A549 (cell line): ENCODE data around the gene COPS8. TPM values are rescaled to one million over a fixed set of nuclear protein-coding genes. Genes with fewer than 3 reads are reported as not detected.

Experiments
- ATAC-seq, 2 experiments: fragments of 200-7000 bp in 1 of 2; fragments of >200 bp in 1 of 2; cut with Nextera tagmentation in 1 of 2; cut with Tn5 transposase in 1 of 2; 3 replicates each; pipeline versions ENCODE4 v1.8.0 to v1.9.1; 2018 to 2020; ENCODE audit warnings: mild to moderate bottlenecking in 1 of 2, moderate library complexity in 1 of 2
- CTCF ChIA-PET: fragments of 300-600 bp; sonication (Branson Sonifier 250); formaldehyde crosslinking; extraction: SDS; loops from one replicate; lab custom pipeline; 2021; ENCODE audit warnings: antibody characterized with exemption, inconsistent platforms; lab: Yijun Ruan, JAX
- POLR2A ChIA-PET: fragments of 350-600 bp; formaldehyde crosslinking; extraction: SDS; loops from one replicate; lab custom pipeline; 2021; ENCODE audit warnings: antibody characterized with exemption, inconsistent platforms; lab: Yijun Ruan, JAX
- DNase-seq, 2 experiments: peaks; one replicate each; pipeline versions ENCODE4 v3.0.0 to v3.0.0-alpha.2; 2011 to 2016; ENCODE audit warnings: low read depth in 1 of 2, low spot score in 1 of 2
- FAIRE-seq: peaks from 2 replicates; lab custom pipeline; 2011; peaks lifted over from hg19 to GRCh38; lab: Jason Lieb, UNC
- H3K27ac ChIP-seq, 2 experiments: fragments of >200 bp; sonication (Bioruptor Twin); formaldehyde crosslinking; 3 replicates each; pipeline ENCODE4 v1.5.1; 2016 to 2017
- H3K4me1 ChIP-seq: fragments of >200 bp; sonication (Bioruptor Twin); formaldehyde crosslinking; 3 replicates; pipeline ENCODE4 v1.6.1; 2016
- H3K4me2 ChIP-seq: fragments of >200 bp; sonication (Bioruptor Twin); formaldehyde crosslinking; 3 replicates; pipeline ENCODE4 v1.6.1; 2016
- H3K4me3 ChIP-seq: fragments of >200 bp; sonication (Bioruptor Twin); formaldehyde crosslinking; 3 replicates; pipeline ENCODE4 v1.5.1; 2016
- H3K9me3 ChIP-seq: fragments of >200 bp; sonication (Bioruptor Twin); formaldehyde crosslinking; 3 replicates; pipeline ENCODE4 v1.6.1; 2016
- CBX2 ChIP-seq: fragments of 200-600 bp; sonication (generic); IDR thresholded peaks from 2 replicates; pipeline ENCODE4 v1.6.1; 2016; ENCODE audit warnings: low read depth, mild to moderate bottlenecking, borderline replicate concordance
- CHD4 ChIP-seq: fragments of 200-600 bp; sonication (generic); IDR thresholded peaks from 2 replicates; pipeline ENCODE4 v1.6.1; 2016; ENCODE audit warnings: antibody characterized with exemption, mild to moderate bottlenecking, borderline replicate concordance
- FOSL2 ChIP-seq, 2 experiments: fragments of 450-650 bp in 1 of 2; fragments of >200 bp in 1 of 2; sonication (Bioruptor Twin) in 1 of 2; formaldehyde crosslinking; IDR thresholded peaks; 2 replicates each; pipeline versions ENCODE4 v1.5.0 to v1.6.1; 2016 to 2020; ENCODE audit warnings: mild to moderate bottlenecking in 1 of 2, moderate library complexity in 1 of 2
- GATA3 ChIP-seq: IDR thresholded peaks from 2 replicates; pipeline ENCODE4 v1.6.1; 2012; ENCODE audit warnings: borderline replicate concordance
- HOXA7 ChIP-seq: fragments of 250-450 bp; sonication (Bioruptor Pico); IDR thresholded peaks from 2 replicates; pipeline ENCODE4 v1.5.0; 2020; ENCODE audit warnings: mild to moderate bottlenecking, moderate library complexity
- HOXB13 ChIP-seq: fragments of 250-450 bp; sonication (Bioruptor Pico); IDR thresholded peaks from 2 replicates; pipeline ENCODE4 v1.5.0; 2020; ENCODE audit warnings: low read depth, mild to moderate bottlenecking, moderate library complexity
- KDM1A ChIP-seq: fragments of 200-600 bp; sonication (generic); IDR thresholded peaks from 2 replicates; pipeline ENCODE4 v1.6.1; 2016; ENCODE audit warnings: low read depth, mild to moderate bottlenecking
- KDM5A ChIP-seq: fragments of 200-600 bp; sonication (generic); IDR thresholded peaks from 2 replicates; pipeline ENCODE4 v1.6.1; 2016; ENCODE audit warnings: antibody characterized with exemption, mild to moderate bottlenecking
- MAZ ChIP-seq: fragments of 150-350 bp; IDR thresholded peaks from 2 replicates; pipeline ENCODE4 v1.6.1; 2014; ENCODE audit warnings: antibody characterized with exemption, low read depth, low read length, borderline replicate concordance
- POLR2AphosphoS2 ChIP-seq: conservative IDR thresholded peaks from 2 replicates; pipeline ENCODE4 v1.6.1; 2012; ENCODE audit warnings: low read length, improper control_type of control experiment, inconsistent platforms
- RARB ChIP-seq: fragments of 250-450 bp; sonication (Bioruptor Pico); IDR thresholded peaks from 2 replicates; pipeline ENCODE4 v1.8.0; 2021; ENCODE audit warnings: mild to moderate bottlenecking, moderate library complexity
- RCOR1 ChIP-seq: fragments of 150-350 bp; IDR thresholded peaks from 2 replicates; pipeline ENCODE4 v1.6.1; 2014; ENCODE audit warnings: antibody characterized with exemption, low read length, low read depth
- TP53 ChIP-seq: fragments of 250-450 bp; sonication (Bioruptor Pico); IDR thresholded peaks from 2 replicates; pipeline ENCODE4 v1.5.0; 2021; ENCODE audit warnings: mild to moderate bottlenecking, moderate library complexity
- ZC3H11A ChIP-seq: fragments of 450-650 bp; IDR thresholded peaks from 2 replicates; pipeline ENCODE4 v1.6.1; 2014; ENCODE audit warnings: antibody characterized with exemption, mild to moderate bottlenecking
- WGBS: methylation state at CpG from one replicate; pipeline ENCODE4 v1.1.6; 2017; ENCODE audit errors: missing lambda C conversion rate; 5-methylcytosine and 5-hydroxymethylcytosine counted together
- polyA plus RNA-seq, 4 experiments: library from polyadenylated mRNA; depleted of rRNA in 3 of 4; stranded (reverse); fragments of >200 nt; fragmentation: RNase III in 1 of 4; extraction: RNeasy Plus Mini Kit Qiagen cat#74134 plus additional on column Dnase treatment in 1 of 4; gene quantifications; 2 replicates in 3 of 4; 3 replicates in 1 of 4; pipeline ENCODE4 v1.2.3, GENCODE V29; 2011 to 2017
- TF ChIP-seq, protein P1 (sequence below): fragments of >200 bp; sonication (Bioruptor Twin); formaldehyde crosslinking; IDR thresholded peaks from 3 replicates; pipeline ENCODE4 v1.6.1; 2016
- TF ChIP-seq, protein P2 (sequence below): IDR thresholded peaks from 2 replicates; pipeline ENCODE4 v1.6.1; 2012
- TF ChIP-seq, protein P3 (sequence below): fragments of 250-450 bp; sonication (Bioruptor Pico); IDR thresholded peaks from 2 replicates; pipeline ENCODE4 v1.5.0; 2020; ENCODE audit warnings: low read depth, mild to moderate bottlenecking, moderate library complexity
- TF ChIP-seq, protein P4 (sequence below): fragments of >200 bp; sonication (Bioruptor Twin); formaldehyde crosslinking; IDR thresholded peaks from 3 replicates; pipeline ENCODE4 v1.5.1; 2016
- TF ChIP-seq, protein P5 (sequence below): fragments of >200 bp; sonication (Bioruptor Twin); formaldehyde crosslinking; IDR thresholded peaks from 2 replicates; pipeline ENCODE4 v1.6.1; 2016
- TF ChIP-seq, protein P6 (sequence below): IDR thresholded peaks from 2 replicates; pipeline ENCODE4 v1.6.1; 2012; ENCODE audit warnings: low read depth, borderline replicate concordance

COPS8 gene
- polyA plus RNA-seq, 2 of the 4 experiments (the other 2 are of a cell fraction) = 85.7 to 161 TPM

DNA sequence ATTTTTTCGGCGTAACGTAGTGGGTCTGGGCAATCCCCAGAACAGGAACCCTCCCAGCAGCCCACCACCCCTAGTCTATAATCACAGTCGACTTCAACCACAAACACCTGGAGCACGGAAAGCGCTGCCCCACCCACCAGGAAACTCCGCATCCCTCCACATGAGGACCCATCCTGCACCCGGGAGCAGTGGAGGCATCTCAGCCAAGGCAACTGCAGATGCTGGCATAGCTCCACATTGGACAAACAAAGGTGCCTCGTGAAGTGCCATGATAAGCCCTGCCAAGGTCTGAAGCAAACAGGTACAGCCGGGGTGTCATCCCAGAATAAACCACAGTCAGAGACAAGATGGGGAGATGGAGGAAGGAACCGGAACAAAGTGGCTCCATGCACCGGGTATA lies 24.3 kb upstream of the COPS8 start:
- Histone ChIP-seq H3K4me3 (no peak overlapping the region), H3K27ac (0 out of 6 replicates have a peak overlapping the region, but pooled peaks of 1 of the 2 experiments have one; percentile 44), H3K4me1 (no peaks in the 10 kb centered on the region)
- ATAC-seq (no peak; a peak in 1 of 6 replicates), FAIRE-seq (no peak), DNase-seq (no peak)
- 57% methylated on average over 12 of the region's 12 CpGs for WGBS
- TF ChIP-seq, protein P1, sequence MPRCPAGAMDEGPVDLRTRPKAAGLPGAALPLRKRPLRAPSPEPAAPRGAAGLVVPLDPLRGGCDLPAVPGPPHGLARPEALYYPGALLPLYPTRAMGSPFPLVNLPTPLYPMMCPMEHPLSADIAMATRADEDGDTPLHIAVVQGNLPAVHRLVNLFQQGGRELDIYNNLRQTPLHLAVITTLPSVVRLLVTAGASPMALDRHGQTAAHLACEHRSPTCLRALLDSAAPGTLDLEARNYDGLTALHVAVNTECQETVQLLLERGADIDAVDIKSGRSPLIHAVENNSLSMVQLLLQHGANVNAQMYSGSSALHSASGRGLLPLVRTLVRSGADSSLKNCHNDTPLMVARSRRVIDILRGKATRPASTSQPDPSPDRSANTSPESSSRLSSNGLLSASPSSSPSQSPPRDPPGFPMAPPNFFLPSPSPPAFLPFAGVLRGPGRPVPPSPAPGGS = no peak
- TF ChIP-seq KDM1A (no peak), CBX2 (no peak), TP53 (CRISPR knock-in tag) (no peak), RCOR1 (no peak), HOXA7 (no peak), HOXB13 (no peak), ZC3H11A (no peak), POLR2AphosphoS2 (no peak), GATA3 (no peak), RARB (CRISPR knock-in tag) (no peak), CHD4 (no peak), MAZ (no peak), KDM5A (no peak)
- TF ChIP-seq, protein P2, sequence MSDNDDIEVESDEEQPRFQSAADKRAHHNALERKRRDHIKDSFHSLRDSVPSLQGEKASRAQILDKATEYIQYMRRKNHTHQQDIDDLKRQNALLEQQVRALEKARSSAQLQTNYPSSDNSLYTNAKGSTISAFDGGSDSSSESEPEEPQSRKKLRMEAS = no peak
- TF ChIP-seq, protein P3, sequence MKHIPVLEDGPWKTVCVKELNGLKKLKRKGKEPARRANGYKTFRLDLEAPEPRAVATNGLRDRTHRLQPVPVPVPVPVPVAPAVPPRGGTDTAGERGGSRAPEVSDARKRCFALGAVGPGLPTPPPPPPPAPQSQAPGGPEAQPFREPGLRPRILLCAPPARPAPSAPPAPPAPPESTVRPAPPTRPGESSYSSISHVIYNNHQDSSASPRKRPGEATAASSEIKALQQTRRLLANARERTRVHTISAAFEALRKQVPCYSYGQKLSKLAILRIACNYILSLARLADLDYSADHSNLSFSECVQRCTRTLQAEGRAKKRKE (CRISPR knock-in tag) = no peak
- TF ChIP-seq, protein P4, sequence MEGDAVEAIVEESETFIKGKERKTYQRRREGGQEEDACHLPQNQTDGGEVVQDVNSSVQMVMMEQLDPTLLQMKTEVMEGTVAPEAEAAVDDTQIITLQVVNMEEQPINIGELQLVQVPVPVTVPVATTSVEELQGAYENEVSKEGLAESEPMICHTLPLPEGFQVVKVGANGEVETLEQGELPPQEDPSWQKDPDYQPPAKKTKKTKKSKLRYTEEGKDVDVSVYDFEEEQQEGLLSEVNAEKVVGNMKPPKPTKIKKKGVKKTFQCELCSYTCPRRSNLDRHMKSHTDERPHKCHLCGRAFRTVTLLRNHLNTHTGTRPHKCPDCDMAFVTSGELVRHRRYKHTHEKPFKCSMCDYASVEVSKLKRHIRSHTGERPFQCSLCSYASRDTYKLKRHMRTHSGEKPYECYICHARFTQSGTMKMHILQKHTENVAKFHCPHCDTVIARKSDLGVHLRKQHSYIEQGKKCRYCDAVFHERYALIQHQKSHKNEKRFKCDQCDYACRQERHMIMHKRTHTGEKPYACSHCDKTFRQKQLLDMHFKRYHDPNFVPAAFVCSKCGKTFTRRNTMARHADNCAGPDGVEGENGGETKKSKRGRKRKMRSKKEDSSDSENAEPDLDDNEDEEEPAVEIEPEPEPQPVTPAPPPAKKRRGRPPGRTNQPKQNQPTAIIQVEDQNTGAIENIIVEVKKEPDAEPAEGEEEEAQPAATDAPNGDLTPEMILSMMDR = no peak
- TF ChIP-seq, protein P5, sequence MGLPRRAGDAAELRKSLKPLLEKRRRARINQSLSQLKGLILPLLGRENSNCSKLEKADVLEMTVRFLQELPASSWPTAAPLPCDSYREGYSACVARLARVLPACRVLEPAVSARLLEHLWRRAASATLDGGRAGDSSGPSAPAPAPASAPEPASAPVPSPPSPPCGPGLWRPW = no peak
- TF ChIP-seq, all 56 proteins: peak for 0
- no peak overlapping the region for H3K4me2 ChIP-seq
- ChIA-PET POLR2A (no interaction called here), CTCF (interaction anchor here (0.6 to 12.2 kb wide), 28 partner anchors 9 to 1276 kb away, joined by 3 to 160 read pairs (median 4); no protein-coding TSS in a partner anchor)
- no peaks in the 10 kb centered on the region for H3K9me3 ChIP-seq

DNA sequence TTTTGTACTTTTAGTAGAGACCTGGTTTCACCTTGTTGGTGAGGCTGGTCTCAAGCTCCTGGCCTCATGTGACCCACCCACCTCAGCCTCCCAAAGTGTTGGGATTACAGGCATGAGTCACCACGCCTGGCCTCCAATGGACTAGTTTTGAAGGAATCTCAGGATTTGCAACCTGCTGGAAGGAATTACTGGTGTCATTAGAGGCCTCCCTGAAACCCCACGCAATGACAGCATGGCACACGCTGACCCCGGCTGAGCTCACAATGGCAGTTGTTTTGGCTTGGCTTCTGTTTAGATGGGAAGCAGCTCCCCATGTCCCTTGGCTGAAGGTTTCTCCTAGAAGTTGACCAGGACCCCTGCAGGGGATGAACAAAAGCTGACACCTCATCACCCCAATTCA lies 23.1 kb upstream of the COPS8 start:
- ChIA-PET POLR2A (interaction anchor here (1.1 kb wide), 1 partner anchor 22 kb away, joined by 4 read pairs; no protein-coding TSS in a partner anchor), CTCF (interaction anchor here (0.8 to 12.2 kb wide), 10 partner anchors 14 to 752 kb away, joined by 3 to 160 read pairs (median 4); no protein-coding TSS in a partner anchor)
- WGBS = 66% methylated on average over 4 of the region's 4 CpGs
- DNase-seq = no peak
- TF ChIP-seq, protein P6, sequence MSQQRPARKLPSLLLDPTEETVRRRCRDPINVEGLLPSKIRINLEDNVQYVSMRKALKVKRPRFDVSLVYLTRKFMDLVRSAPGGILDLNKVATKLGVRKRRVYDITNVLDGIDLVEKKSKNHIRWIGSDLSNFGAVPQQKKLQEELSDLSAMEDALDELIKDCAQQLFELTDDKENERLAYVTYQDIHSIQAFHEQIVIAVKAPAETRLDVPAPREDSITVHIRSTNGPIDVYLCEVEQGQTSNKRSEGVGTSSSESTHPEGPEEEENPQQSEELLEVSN = no peak
- no peak for TF ChIP-seq FOSL2 (IDR thresholded peaks at IDR 0.05)
- peak; percentile 15; the same call in 1 of the 2 replicates for TF ChIP-seq FOSL2 (CRISPR knock-in tag; IDR thresholded peaks at IDR 0.05)
- TF ChIP-seq, all 56 proteins: peak for 1
- H3K4me3 ChIP-seq = no peak overlapping the region
- no peaks in the 10 kb centered on the region for H3K9me3 ChIP-seq
- H3K4me1 ChIP-seq = no peaks in the 10 kb centered on the region
- no peak overlapping the region for H3K4me2 ChIP-seq
- FAIRE-seq (no peak), ATAC-seq (no peak)
- H3K27ac ChIP-seq = no peak overlapping the region
